ENCODE measurements around the gene SNRNP70.

DNA sequence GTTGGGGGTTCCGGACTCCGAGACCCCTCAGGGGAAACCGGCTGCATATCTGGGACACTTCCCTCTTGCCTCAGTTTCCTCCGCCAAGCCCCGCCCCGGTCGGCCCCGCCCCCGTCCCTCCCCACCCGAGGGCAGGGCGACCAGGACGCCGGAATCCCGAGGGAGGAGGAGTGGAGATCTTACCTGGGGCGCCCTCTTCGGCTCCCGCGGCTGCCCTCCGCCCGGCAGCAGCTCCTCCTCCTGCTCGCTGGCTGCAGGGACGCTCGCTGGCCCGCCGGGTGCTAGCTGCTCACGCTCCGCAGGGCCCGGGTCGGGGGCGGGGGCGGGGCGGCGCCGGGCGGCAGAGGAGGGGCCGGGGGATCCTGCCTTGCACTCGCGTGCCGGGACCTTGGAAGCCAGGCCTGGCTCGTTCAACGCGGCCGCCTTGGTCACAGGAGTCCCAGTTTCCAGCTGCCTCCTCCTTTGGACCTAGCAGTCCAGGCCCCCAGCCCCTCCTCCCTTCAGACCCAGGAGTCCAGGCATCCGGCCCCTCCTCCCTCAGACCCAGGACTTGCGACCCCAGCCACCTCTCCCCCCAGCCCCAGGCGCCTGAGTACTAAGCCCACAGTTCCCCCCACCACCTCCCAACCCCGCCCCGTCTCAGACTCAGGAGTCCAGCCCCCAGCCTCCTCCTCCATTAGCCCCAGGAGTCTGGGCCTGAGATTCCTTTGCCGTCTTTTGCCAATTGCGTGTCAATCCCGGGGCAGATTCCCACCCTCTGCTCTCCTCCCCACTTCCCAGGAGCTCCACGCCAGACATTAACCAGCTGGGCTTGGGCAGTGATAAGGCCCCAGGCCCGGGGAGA, 20.3 kb upstream of the SNRNP70 start, which contains the start of gene NTF4:
- no peak for TF ChIP-seq EZH2 (IDR thresholded peaks at IDR 0.05)
- TF ChIP-seq POLR2AphosphoS5 (IDR thresholded peaks at IDR 0.05; ENCODE audit: borderline replicate concordance, low read depth, low read length): no peak
